Measurements from ENCODE around the gene SMAD6.
A peak's percentile ranks its signal among the peaks of the same experiment; 100 is the strongest.

Gene SMAD6

DNA sequence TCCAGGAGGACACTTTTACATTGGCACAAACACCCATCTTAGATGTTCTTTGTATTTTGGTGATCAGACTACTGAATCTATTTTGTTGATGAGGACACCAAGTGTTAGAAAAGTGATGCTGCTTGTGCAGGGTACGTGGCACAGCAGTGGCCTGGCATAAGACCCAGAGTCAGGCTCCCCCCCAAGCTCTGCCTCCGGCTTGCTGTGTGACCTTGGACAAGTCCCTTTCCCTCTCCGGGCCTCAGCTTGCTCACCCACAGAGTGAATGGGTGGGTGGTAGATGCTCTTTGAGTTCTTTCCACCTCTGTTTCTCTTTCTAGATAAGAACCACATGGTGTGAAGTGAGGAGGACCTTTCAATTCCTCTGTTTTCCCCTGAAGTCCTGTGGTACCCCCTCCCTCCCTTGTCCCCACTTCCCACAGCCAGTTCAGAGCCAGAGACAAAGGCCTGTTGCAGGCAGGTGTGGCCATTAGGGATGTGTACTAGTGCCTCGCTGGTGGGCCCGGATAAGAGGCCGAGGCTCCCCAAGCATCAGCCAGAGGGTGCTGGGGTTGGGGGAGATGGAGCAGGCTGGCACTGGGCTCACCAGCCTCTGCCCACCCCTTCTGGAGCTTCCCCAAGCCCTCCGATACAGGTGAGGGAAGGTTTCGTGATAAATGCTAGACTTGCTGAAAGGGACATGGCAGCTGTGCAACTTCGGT, 43.6 kb downstream of the SMAD6 start:
- TF ChIP-seq, protein P1, sequence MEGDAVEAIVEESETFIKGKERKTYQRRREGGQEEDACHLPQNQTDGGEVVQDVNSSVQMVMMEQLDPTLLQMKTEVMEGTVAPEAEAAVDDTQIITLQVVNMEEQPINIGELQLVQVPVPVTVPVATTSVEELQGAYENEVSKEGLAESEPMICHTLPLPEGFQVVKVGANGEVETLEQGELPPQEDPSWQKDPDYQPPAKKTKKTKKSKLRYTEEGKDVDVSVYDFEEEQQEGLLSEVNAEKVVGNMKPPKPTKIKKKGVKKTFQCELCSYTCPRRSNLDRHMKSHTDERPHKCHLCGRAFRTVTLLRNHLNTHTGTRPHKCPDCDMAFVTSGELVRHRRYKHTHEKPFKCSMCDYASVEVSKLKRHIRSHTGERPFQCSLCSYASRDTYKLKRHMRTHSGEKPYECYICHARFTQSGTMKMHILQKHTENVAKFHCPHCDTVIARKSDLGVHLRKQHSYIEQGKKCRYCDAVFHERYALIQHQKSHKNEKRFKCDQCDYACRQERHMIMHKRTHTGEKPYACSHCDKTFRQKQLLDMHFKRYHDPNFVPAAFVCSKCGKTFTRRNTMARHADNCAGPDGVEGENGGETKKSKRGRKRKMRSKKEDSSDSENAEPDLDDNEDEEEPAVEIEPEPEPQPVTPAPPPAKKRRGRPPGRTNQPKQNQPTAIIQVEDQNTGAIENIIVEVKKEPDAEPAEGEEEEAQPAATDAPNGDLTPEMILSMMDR (conservative IDR thresholded peaks at IDR 0.05; ENCODE audit: low read length), result no peak
- TF ChIP-seq EZH2phosphoT487 (IDR thresholded peaks at IDR 0.05; ENCODE audit: borderline replicate concordance), result no peak
- H3K9ac ChIP-seq (ENCODE audit: low read depth, low read length, poor library complexity, severe bottlenecking), result peak overlapping the region; percentile 4
- no peaks in the 10 kb centered on the region for H3K79me2 ChIP-seq (ENCODE audit: insufficient read depth, low read length)
- H3K4me3 ChIP-seq (ENCODE audit: low read length, poor library complexity, severe bottlenecking), result no peak overlapping the region
- no peaks in the 10 kb centered on the region for H3K9me3 ChIP-seq (ENCODE audit: insufficient read depth, low read depth, low read length)
- H3K4me2 ChIP-seq (ENCODE audit: low read depth, low read length, poor library complexity, severe bottlenecking), result no peak overlapping the region
- no peaks in the 10 kb centered on the region for H3K9me2 ChIP-seq (replicated peaks; ENCODE audit: low read depth, low read length)
- H3K27me3 ChIP-seq (ENCODE audit: insufficient read depth, low read length, poor library complexity, severe bottlenecking), result no peaks in the 10 kb centered on the region
- H4K20me1 ChIP-seq (ENCODE audit: insufficient read depth, low read length, poor library complexity, severe bottlenecking), result no peaks in the 10 kb centered on the region
- no peaks in the 10 kb centered on the region for H3K36me3 ChIP-seq (ENCODE audit: insufficient read depth, low read length)
- no peak overlapping the region for H2AFZ ChIP-seq (ENCODE audit: low read length)
- H3K4me1 ChIP-seq (ENCODE audit: insufficient read depth, low read length, poor library complexity, severe bottlenecking), result no peaks in the 10 kb centered on the region
- H3F3A ChIP-seq (ENCODE audit: low read depth), result no peaks in the 10 kb centered on the region

DNA sequence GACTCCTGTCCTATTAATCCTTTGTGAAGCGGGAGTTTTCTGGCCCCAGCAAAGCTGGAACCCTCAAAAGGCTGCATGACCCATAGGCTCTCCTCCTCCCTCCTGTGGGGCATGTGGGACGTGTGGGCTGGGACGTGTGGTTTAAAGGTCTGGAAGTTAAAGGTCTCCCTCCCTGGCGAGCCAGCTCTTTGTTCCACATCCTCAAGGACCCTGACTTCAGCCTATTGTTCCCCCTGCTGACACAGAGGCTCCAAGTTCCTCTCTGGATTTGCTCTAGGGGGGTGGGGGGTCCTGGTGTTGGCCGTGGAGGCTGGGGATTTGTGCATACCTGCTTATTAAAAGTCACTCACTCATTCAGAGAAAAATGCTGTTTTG, 44.2 kb downstream of the SMAD6 start:
- Histone ChIP-seq H3F3A (ENCODE audit: low read depth) (no peaks in the 10 kb centered on the region), H3K27me3 (ENCODE audit: insufficient read depth, low read length, poor library complexity, severe bottlenecking) (no peaks in the 10 kb centered on the region), H3K9me2 (replicated peaks; ENCODE audit: low read depth, low read length) (no peaks in the 10 kb centered on the region), H3K9ac (ENCODE audit: low read depth, low read length, poor library complexity, severe bottlenecking) (no peak overlapping the region), H3K4me1 (ENCODE audit: insufficient read depth, low read length, poor library complexity, severe bottlenecking) (peaks cover 3% of the 10 kb centered on the region), H3K4me2 (ENCODE audit: low read depth, low read length, poor library complexity, severe bottlenecking) (no peak overlapping the region), H3K4me3 (ENCODE audit: low read length, poor library complexity, severe bottlenecking) (no peak overlapping the region), H2AFZ (ENCODE audit: low read length) (no peak overlapping the region), H4K20me1 (ENCODE audit: insufficient read depth, low read length, poor library complexity, severe bottlenecking) (no peaks in the 10 kb centered on the region), H3K79me2 (ENCODE audit: insufficient read depth, low read length) (no peaks in the 10 kb centered on the region), H3K9me3 (ENCODE audit: insufficient read depth, low read depth, low read length) (no peaks in the 10 kb centered on the region), H3K36me3 (ENCODE audit: insufficient read depth, low read length) (no peaks in the 10 kb centered on the region)
- TF ChIP-seq EZH2phosphoT487 (IDR thresholded peaks at IDR 0.05; ENCODE audit: borderline replicate concordance), result no peak
- TF ChIP-seq, protein P1 (conservative IDR thresholded peaks at IDR 0.05; ENCODE audit: low read length), result no peak

DNA sequence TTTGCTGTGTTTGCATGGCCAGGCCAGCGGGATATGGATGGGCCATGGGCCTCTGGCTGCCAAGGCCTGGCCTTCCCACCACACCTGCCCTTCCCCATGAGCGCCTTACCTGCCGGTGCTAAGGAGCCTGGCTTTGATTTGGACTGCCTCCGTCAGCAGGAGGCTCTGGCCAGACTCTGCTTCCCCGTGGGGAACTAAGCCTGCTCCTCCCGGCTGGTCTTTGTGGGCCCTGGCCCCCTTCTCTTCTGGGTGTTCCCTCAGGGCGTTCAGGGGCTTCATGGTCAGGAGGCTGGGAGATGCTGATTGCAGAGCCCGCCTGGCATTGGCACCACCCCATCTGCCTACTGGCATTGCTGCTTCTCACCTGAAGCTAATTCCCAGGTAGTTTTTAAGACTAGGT, 45.2 kb downstream of the SMAD6 start:
- TF ChIP-seq EZH2phosphoT487 (IDR thresholded peaks at IDR 0.05; ENCODE audit: borderline replicate concordance), result no peak
- TF ChIP-seq, protein P1 (conservative IDR thresholded peaks at IDR 0.05; ENCODE audit: low read length), result no peak
- Histone ChIP-seq H3K27me3 (ENCODE audit: insufficient read depth, low read length, poor library complexity, severe bottlenecking) (no peaks in the 10 kb centered on the region), H3K4me1 (ENCODE audit: insufficient read depth, low read length, poor library complexity, severe bottlenecking) (peaks cover 13% of the 10 kb centered on the region)

More for the DNA sequence above, 45.2 kb downstream of the SMAD6 start:
- H3K36me3 ChIP-seq (ENCODE audit: insufficient read depth, low read length), result no peaks in the 10 kb centered on the region
- H3K4me2 ChIP-seq (ENCODE audit: low read depth, low read length, poor library complexity, severe bottlenecking), result no peak overlapping the region
- no peak overlapping the region for H3K9ac ChIP-seq (ENCODE audit: low read depth, low read length, poor library complexity, severe bottlenecking)
- no peaks in the 10 kb centered on the region for H4K20me1 ChIP-seq (ENCODE audit: insufficient read depth, low read length, poor library complexity, severe bottlenecking)
- no peak overlapping the region for H3K4me3 ChIP-seq (ENCODE audit: low read length, poor library complexity, severe bottlenecking)
- no peaks in the 10 kb centered on the region for H3K79me2 ChIP-seq (ENCODE audit: insufficient read depth, low read length)
- no peak overlapping the region for H2AFZ ChIP-seq (ENCODE audit: low read length)
- H3K9me3 ChIP-seq (ENCODE audit: insufficient read depth, low read depth, low read length), result no peaks in the 10 kb centered on the region
- H3F3A ChIP-seq (ENCODE audit: low read depth), result no peaks in the 10 kb centered on the region
- no peaks in the 10 kb centered on the region for H3K9me2 ChIP-seq (replicated peaks; ENCODE audit: low read depth, low read length)
